Cerebellar nuclear complex (tissue), 1 donor: ENCODE results near the gene CYLD.

ENCODE experiments used
- DNase-seq, 2 experiments: peaks; one replicate each; lab custom pipeline; 2025; lab: John Stamatoyannopoulos, UW

Gene CYLD

DNA sequence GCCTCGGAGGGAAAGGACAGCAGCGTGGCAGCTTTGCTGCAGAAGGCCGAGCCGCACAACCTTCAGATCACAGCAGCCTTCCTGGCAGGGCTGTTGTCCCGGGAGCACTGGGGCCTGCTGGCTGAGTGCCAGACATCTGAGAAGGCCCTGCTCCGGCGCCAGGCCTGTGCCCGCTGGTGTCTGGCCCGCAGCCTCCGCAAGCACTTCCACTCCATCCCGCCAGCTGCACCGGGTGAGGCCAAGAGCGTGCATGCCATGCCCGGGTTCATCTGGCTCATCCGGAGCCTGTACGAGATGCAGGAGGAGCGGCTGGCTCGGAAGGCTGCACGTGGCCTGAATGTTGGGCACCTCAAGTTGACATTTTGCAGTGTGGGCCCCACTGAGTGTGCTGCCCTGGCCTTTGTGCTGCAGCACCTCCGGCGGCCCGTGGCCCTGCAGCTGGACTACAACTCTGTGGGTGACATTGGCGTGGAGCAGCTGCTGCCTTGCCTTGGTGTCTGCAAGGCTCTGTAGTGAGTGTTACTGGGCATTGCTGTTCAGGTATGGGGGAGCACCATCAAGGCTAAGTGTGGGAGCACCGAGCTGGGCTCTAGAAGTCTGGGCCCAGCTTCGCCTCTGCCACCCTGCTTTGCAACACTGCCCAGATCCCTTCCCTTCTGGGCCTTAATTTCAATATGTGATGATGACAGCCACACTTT lies 29.9 kb upstream of the CYLD start:
- peak in 1 of 2 experiments; percentile 41 for DNase-seq

DNA sequence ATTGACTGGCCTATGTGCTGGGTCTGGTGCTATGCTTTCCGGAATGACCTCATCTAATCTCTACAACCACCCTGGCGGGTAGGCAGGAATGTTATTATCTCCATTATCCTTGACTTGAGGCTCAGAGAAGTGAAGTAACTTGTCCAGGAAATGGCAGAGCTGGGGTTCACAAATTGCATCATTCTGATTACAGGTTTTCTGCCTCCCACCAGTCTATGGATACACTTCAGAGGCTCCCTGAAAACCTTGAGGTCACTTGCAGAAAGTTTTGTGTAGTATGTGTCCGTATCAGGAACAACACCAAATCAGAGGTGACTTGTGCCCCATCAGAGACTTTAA lies 29.4 kb upstream of the CYLD start:
- no peak for DNase-seq

DNA sequence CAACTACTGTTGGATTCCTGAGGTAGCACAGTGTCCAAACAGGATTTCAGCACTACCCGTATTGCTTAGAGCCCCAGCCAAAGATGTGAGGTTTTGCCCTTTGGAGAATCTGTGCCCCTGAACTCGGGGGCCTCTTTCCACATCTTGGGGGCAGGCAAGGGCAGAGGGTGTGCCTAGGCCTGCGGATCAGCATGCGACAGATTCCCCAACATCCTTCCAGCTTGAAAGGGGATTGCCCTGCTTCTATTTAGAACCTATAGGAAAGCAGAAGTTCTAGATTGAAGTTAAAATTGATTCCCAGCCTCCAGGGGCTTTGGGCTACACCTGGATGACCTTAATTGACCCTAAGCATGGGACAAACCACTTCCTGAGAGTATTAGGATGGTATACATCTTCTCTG lies 28.9 kb upstream of the CYLD start:
- DNase-seq, result no peak

DNA sequence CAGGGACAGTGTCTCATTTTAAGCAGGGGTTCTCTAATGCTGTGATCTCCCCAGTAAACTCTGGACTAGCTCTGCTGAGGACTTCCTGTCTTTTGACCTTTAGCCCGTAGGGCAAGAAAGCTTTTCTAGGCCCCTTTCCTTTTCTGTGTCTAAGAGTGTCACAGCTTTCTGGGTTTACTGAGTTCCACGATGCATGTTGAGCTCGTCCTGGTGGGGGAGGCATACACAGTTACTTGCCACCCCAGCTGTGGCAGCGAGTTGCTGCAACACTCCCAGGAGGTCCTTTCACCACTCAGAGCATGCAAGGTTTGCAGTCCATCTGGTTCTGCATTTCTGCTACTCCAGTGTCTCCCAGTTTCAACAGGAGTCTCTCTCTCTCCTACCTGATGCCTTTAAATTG lies 24.8 kb upstream of the CYLD start:
- DNase-seq, result no peak

DNA sequence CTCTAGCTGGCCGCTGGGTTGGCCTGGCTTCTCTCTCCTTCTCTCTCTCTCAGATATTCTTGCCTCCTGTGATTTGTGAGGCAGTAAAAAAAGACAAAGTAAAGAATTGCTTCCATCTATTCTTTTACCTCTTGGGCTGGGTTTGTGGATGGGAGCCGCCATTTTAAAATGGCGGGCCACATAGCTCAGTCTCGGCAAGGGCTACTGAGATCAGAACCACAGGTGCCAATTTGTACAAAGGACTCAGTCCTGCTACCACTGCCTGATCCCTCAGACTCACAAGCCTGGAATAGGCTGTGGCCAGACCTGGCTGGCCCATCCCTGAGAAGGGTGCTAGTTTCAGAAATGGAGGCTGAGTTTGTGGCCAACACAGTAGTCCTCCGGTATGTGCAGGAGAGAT lies 24.4 kb upstream of the CYLD start:
- no peak for DNase-seq

DNA sequence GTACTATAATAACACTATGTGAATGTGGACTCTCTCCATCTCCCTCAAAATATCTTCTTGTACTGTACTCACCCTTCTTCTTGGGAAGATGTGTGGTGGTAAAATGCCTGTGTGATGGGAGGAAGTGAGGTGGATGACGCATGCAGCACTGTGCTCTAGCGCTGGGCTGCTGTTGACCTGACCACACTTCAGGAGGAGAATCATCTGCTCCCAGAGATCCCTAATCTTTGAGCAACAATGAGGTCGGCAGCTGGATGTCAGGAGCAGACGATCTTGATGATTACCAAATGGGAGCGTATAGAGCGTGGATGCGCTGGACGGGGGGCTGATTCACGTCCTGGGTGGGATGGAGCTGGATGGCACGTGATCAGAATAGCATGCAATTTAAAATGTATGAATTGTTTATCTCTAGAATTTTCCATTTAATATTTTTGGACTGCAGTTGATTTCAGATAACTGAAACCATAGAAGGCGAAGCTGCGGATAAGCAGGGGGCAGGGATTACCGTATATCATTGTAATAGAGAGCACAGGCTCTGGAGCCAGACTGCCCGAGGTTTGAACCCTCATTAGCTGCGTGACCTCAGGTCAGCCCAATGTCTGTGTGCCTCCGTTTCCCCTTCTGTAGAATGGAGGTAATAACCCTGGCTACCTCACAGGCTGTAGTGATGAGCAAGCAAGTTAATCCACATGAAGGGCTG lies 23.7 kb upstream of the CYLD start:
- no peak for DNase-seq

DNA sequence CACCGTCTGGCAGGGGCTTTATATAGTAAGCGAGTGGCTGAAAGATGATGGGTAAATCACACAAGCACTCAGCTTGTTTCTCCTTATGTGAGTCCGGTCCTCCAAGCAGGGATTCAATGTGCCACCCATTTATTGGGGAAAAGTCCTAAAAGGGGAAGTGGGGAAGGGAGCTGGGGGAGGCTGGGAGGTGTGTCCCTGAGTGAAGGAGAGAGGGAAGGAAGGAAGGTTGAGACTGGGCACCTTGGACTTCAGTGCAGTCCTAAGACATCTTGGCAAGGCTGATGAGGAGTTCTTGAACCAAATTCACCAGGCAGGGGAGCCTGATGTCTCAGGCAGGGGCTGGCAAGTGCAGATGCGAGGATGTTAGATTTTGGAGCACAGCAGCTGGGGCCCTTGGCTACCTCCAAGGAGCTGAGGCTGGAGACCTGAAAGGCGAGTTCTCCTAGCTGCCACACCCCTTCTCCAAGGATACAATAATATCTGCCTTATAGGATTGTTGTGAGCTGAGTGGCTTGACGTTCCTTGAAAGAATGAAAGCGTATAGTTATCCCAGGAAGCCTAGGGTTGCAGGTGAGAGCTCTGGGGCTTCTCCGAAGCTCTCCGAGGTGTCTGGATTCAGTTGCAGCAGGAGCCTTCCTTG lies 23.0 kb upstream of the CYLD start:
- no peak for DNase-seq

DNA sequence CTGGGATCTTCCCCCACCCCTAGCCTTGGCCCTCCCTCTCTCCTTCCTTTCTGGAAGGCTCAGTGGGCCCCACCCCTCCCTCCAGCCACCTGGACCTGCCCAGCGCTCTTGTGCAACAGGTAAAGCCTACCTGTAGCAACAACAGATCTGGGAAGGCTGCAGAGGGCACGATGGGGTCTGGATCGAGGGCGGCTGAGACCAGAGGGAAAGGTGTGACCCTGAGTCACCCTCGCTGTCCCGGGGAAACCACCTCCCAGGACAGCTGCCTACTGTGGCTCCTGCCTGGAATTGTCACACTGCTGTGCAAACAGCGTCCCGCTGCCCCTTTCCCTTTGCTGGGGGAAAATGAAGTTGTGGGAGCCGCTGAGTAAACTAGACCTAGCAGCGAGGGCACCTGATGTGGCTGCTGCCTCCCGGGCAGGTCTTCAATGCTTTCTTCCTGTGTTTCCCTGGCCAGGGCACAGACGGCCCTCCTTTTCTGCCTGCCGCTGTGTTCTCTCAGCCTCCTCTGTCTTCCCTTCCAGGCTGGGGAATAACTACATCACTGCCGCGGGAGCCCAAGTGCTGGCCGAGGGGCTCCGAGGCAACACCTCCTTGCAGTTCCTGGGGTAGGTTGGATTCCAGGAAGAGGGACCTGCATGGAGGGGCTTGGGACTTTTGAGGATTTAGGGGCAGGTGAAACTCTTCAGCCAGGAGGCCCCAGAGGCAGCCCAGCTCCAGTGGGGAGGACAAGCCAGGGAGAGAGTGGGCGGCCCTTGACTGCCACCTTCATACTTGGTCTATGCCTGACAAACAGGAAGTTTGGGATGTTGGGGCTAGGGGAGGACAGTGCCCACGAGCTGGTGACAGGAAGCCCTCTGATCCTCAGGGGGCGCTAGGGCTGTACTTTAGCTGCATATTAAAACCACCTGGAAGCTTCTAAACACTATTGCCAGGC lies 22.2 kb upstream of the CYLD start:
- no peak for DNase-seq

DNA sequence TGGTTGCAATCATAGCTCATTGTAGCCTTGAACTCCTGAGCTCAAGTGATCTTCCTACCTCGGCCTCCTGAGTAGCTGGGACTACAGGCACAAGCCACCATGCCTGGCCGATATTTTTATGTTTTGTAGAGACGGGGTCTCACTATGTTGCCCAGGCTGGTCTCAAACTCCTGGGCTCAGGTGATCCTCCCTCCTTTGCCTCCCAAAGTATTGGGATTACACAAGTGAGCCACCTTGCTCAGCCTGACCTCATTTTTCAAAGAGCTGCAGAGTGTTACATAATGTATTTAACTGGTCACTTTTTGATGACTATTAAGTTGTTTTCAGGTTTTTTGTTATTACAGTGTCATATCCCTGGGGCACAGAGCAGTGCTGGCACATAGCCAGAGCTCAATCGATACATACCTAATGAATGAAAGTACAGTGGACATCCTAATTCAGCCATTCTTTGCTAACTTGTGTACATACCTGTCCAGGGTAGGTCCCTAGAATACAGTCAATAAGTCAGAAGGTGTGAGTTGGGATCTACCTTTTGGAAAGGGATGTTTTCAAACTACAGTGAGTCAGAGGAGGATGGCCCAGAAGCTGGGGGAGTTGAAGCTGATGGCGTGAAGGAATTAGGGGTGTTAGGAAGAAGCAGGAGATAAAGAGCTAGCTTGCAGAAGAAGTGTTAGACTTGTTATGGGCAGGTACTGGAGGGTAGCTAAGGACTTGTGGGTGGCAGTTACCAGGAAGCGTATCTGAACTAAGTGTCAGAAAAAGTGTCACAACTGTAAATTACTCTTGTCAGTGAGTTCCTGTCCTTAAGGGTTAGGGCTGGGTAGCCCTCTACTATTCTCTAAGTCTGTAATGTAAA lies 20.1 kb upstream of the CYLD start:
- no peak for DNase-seq

DNA sequence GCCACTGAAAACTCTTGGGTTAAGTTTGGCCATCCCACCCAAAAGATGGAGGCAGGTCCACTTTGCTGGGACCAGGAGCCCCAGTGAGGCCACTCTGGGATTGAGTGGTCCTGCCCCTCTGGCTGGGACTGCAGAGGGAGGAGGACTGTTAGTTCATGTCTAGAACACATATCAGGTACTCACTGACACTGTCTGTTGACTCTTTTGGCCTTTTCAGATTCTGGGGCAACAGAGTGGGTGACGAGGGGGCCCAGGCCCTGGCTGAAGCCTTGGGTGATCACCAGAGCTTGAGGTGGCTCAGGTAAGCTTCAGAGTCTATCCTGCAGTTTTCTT lies 19.5 kb upstream of the CYLD start:
- DNase-seq, result no peak

DNA sequence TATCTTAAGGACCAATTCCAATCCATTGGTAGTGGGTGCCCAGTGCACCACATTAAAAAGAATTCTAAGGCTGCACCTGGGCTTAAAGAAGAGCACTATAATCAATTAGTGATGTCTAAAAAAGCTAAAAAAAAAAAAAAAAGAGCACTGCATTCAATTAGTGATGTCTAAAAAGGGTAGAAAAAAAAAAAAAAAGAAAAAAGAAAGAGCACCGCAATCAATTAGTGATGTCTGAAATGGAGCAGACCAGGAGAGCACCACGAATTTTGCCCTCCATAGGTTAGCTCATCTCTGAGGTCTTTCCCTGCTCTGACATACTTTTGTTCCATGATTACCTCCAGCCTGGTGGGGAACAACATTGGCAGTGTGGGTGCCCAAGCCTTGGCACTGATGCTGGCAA lies 18.9 kb upstream of the CYLD start:
- DNase-seq, result no peak

DNA sequence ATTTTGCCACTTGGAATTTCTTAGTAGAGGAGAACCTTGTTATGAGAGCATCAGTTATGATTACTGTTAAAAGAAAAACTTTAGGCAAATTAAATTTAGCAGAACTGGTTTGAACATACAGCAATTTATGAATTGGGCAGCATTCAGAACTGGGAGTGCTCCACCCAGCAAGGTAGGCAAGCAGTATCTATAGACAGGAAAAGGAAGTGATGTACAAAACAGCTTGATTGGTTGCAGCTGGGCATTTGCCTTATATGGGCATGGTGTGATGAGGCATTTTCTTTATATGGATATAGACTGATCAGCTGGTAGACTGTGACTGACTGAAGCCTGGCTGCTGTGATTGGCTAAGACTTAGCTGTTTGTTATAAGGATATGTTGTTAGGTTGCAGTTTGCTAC lies 17.6 kb upstream of the CYLD start:
- no peak for DNase-seq

DNA sequence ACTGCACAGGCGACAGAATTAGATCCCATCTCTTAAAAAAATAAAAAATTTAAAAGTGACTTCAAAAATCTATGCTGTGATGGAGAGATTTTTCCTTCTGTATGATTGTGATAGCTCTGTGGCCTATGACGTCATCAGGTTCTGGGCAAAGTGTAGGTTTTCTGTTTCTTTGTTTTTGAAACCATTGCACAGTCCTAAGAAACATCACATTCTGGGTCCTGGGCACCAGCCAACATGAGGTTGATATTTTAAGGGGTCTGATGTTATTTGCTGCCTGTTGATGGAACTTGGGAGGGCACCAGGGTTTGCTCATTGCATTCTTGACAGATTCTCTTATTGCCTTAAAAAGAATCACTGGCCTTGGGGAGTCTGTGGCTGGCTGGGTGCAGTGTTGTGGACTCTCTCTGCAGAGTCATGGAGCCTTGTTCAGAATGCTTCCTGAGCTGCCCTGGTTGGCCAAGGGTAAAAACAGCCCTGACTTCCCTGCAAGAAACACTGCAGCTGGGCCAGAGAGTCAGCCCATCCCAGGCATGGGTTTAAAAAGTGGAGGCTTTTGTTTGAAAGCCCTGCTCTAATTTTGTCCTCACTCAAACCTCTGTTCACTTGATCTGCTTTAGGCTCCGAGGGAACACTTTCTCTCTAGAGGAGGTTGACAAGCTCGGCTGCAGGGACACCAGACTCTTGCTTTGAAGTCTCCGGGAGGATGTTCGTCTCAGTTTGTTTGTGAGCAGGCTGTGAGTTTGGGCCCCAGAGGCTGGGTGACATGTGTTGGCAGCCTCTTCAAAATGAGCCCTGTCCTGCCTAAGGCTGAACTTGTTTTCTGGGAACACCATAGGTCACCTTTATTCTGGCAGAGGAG lies 10.5 kb upstream of the CYLD start:
- no peak for DNase-seq

DNA sequence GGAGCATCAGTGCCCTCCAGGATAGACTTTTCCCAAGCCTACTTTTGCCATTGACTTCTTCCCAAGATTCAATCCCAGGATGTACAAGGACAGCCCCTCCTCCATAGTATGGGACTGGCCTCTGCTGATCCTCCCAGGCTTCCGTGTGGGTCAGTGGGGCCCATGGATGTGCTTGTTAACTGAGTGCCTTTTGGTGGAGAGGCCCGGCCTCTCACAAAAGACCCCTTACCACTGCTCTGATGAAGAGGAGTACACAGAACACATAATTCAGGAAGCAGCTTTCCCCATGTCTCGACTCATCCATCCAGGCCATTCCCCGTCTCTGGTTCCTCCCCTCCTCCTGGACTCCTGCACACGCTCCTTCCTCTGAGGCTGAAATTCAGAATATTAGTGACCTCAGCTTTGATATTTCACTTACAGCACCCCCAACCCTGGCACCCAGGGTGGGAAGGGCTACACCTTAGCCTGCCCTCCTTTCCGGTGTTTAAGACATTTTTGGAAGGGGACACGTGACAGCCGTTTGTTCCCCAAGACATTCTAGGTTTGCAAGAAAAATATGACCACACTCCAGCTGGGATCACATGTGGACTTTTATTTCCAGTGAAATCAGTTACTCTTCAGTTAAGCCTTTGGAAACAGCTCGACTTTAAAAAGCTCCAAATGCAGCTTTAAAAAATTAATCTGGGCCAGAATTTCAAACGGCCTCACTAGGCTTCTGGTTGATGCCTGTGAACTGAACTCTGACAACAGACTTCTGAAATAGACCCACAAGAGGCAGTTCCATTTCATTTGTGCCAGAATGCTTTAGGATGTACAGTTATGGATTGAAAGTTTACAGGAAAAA lies 9.7 kb upstream of the CYLD start:
- no peak for DNase-seq

DNA sequence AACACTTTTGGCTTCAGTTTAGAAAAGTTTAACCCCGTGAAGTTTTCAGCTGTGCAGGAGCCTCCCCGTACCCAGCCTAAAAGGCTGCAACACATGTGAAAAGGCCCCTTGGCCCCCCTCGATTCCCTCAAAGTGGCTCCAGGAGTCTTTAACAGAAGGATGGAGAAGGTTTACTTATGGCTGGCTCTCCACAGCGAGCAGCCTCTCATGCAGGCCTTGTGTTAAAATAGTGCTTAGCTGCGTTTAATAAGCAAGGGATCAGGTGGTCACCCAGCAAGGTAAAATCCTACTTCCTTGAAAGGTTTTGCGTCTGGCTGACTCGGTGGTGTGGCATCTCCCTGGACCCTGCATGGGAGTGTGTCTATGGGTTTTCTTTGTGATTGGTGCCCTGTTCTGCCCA lies 8.4 kb upstream of the CYLD start:
- no peak for DNase-seq

DNA sequence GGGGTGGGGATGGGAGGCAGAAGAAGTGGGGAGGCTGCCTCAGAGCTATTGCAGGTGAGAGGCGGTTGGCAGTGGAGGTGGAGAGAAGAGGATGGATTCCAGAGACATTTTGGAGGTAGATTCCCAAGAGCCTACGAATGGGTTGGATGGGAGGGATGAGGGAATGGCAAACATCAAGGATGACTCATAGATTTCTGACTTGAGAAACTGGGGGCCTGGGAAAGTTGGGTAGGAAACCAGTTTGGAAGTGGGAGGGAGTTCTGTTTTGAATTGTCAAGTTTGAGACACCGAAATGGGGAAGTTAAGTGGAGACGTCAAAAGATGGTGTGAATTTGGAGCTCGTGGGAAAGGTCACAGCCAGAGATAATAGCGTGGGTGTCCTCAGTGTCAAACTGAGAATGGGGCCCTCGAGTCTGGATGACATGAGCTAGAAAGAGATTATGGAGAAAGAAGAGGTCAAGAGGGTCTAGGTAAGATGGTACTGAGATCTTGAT lies 6.2 kb upstream of the CYLD start:
- no peak for DNase-seq

DNA sequence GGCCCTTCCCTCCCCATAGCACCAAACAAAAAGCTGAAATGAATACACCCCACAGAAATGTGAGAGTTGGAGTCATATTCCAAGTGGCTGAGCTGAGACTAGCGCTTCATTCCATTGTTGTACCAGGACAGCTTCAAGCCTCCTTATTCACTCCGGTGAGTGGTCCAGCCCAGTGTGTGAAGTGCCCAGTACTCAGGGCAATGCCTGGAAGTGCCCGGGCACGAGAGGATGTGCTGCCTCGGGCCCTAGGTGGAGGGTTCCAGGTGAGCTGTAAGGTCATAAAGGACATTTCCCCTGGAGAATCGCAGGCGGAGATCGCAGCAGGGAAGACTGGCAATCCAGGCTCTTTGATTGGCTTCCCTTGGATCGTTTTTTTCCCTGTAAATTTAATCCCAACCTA lies 5.4 kb upstream of the CYLD start:
- DNase-seq, result no peak

DNA sequence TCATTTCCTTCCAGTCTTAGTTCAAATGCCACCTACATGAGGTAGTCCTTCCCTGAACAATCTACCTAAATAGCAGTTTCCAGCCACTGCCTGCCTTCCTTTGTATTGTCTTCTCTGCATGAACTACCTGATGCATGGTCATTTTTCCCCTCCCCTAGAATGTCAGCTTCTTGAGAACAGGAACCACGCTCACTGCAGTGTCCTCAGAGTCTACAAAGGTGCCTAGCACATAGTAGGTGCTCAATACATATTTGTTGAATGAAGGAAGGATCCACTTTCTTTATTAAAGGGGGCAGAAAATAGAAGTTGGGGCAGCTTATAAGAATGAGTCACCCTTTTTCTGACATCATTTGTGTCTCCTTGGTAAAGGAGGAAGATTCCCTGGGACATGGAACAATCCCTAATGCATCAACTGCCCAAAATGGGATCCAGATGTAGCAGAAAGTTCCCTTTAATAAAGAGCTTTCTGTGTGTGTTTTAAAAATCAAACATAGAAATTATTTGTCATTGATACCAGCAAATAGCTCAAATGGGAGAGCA lies 4.4 kb upstream of the CYLD start:
- DNase-seq, result no peak

DNA sequence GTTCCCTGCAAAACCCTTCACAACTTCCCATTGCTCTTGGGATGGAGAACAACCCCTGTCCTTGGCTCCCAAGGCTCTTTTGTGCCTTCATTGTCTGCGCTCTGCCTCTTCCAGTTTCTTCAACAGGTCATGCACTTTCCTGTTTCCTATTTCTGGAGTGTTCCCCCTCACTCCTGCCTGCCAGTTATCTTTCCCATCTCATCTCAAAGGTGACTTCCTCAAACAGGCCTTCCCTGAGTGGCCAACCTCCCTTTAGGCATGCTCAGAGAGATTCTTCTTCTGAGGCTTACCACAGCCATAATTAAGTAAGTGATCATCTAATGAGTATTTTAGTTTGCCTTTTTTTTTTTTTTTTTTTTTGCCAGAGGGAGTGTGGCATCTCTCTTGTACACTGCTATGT lies 2.9 kb upstream of the CYLD start:
- no peak for DNase-seq
